Astrocyte (in vitro differentiated cells and primary cell): ENCODE data around the gene RXFP2. TPM values are rescaled to one million over a fixed set of nuclear protein-coding genes. Genes with fewer than 3 reads are reported as not detected.

Source experiments
- DNase-seq: peaks from one replicate; pipeline ENCODE4 v3.0.0-alpha.2; 2010; ENCODE audit warnings: low read depth
- FAIRE-seq: peaks from 2 replicates; lab custom pipeline; 2011; peaks lifted over from hg19 to GRCh38; lab: Jason Lieb, UNC
- H2AFZ ChIP-seq: 2 replicates; pipeline ENCODE4 v1.6.0; 2012; ENCODE audit warnings: low read depth, low read length, inconsistent platforms
- H3K27ac ChIP-seq: 2 replicates; pipeline ENCODE4 v1.5.1; 2011; ENCODE audit warnings: low read depth, low read length, inconsistent platforms
- H3K27me3 ChIP-seq: 2 replicates; pipeline ENCODE4 v1.6.0; 2011; ENCODE audit warnings: low read length, inconsistent platforms; ENCODE audit not compliant: insufficient read depth
- H3K36me3 ChIP-seq: 2 replicates; pipeline ENCODE4 v1.5.1; 2011; ENCODE audit warnings: low read length, inconsistent platforms; ENCODE audit not compliant: insufficient read depth
- H3K4me1 ChIP-seq: 2 replicates; pipeline ENCODE4 v1.5.1; 2011; ENCODE audit warnings: low read length, inconsistent platforms; ENCODE audit not compliant: insufficient read depth
- H3K4me2 ChIP-seq: 2 replicates; pipeline ENCODE4 v1.6.0; 2012; ENCODE audit warnings: low read length, inconsistent platforms
- H3K4me3 ChIP-seq: 2 replicates; pipeline ENCODE4 v1.5.1; 2011; ENCODE audit warnings: low read depth, mild to moderate bottlenecking, low read length, inconsistent platforms; ENCODE audit not compliant: insufficient read depth
- H3K79me2 ChIP-seq: 2 replicates; pipeline ENCODE4 v1.6.0; 2012; ENCODE audit warnings: mild to moderate bottlenecking, low read length, inconsistent platforms; ENCODE audit not compliant: insufficient read depth
- H3K9ac ChIP-seq: 2 replicates; pipeline ENCODE4 v1.6.0; 2012; ENCODE audit warnings: mild to moderate bottlenecking, low read length, inconsistent platforms
- H3K9me3 ChIP-seq: 2 replicates; pipeline ENCODE4 v1.5.1; 2012; ENCODE audit warnings: low read depth, mild to moderate bottlenecking, low read length, inconsistent platforms; ENCODE audit not compliant: insufficient read depth
- H4K20me1 ChIP-seq: 2 replicates; pipeline ENCODE4 v1.6.0; 2012; ENCODE audit warnings: low read length, inconsistent platforms; ENCODE audit not compliant: insufficient read depth
- H3K27ac Mint-ChIP-seq: one replicate; pipeline ENCODE4 v1.8.0; 2021; ENCODE audit warnings: mild to moderate bottlenecking, mixed read lengths; ENCODE audit not compliant: unreplicated experiment
- H3K27me3 Mint-ChIP-seq: one replicate; pipeline ENCODE4 v1.8.0; 2021; ENCODE audit warnings: low read depth, mixed read lengths; ENCODE audit not compliant: unreplicated experiment
- H3K36me3 Mint-ChIP-seq: one replicate; pipeline ENCODE4 v1.8.0; 2021; ENCODE audit warnings: low read depth, mixed read lengths; ENCODE audit not compliant: unreplicated experiment
- H3K4me1 Mint-ChIP-seq: one replicate; pipeline ENCODE4 v1.8.0; 2021; ENCODE audit warnings: low read depth, mixed read lengths; ENCODE audit not compliant: unreplicated experiment
- H3K4me3 Mint-ChIP-seq: one replicate; pipeline ENCODE4 v1.8.0; 2021; ENCODE audit warnings: mild to moderate bottlenecking, moderate library complexity, mixed read lengths; ENCODE audit not compliant: unreplicated experiment
- H3K9me3 Mint-ChIP-seq: one replicate; pipeline ENCODE4 v1.8.0; 2021; ENCODE audit warnings: mild to moderate bottlenecking, mixed read lengths; ENCODE audit not compliant: unreplicated experiment
- CTCF ChIP-seq: IDR thresholded peaks from 2 replicates; pipeline ENCODE4 v1.5.1; 2011; ENCODE audit warnings: low read depth, mild to moderate bottlenecking, inconsistent platforms, low read length, moderate library complexity; ENCODE audit not compliant: insufficient read depth
- EZH2 ChIP-seq: IDR thresholded peaks from 2 replicates; pipeline ENCODE4 v1.6.1; 2012; ENCODE audit warnings: mild to moderate bottlenecking, low read length, inconsistent platforms; ENCODE audit not compliant: insufficient read depth
- total RNA-seq: library from RNA; stranded (reverse); gene quantifications from 2 replicates; pipeline ENCODE4 v1.2.1, GENCODE V29; 2021

The RXFP2 gene
- total RNA-seq, 1 donor from 2014 or later: not detected

DNA sequence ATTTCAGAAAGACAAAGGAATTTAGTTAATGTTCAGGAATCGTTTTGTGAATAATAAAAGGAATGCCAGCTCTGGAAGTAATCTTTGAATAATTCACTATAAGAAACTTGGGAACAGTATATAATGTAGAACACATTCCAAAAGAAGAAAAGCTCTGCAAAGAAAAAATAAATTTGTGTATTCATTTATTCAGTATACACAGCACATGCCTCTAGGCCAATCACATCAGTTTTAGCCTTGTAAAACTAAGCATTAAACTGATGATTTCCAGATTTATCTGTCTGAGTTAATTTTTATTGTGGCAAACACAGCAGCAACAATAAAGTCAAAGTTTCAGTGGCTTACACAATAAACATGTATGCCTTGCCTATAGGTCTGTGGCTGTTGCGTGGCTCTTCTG, 5.7 kb upstream of the RXFP2 start:
- no peak overlapping the region for H3K4me2 ChIP-seq
- H3K27ac ChIP-seq: no peak overlapping the region
- H3K9ac ChIP-seq: no peak overlapping the region
- H3K27ac Mint-ChIP-seq: no peak overlapping the region
- no peak overlapping the region for H2AFZ ChIP-seq
- TF ChIP-seq CTCF: no peak
- TF ChIP-seq EZH2: no peak
- FAIRE-seq (no peak), DNase-seq (no peak)
- H3K4me1 Mint-ChIP-seq: peaks cover 3% of the 10 kb centered on the region
- H3K27me3 Mint-ChIP-seq: no peaks in the 10 kb centered on the region
- no peaks in the 10 kb centered on the region for H3K79me2 ChIP-seq
- no peaks in the 10 kb centered on the region for H4K20me1 ChIP-seq
- no peaks in the 10 kb centered on the region for H3K9me3 Mint-ChIP-seq
- H3K36me3 Mint-ChIP-seq: no peaks in the 10 kb centered on the region
- no peaks in the 10 kb centered on the region for H3K27me3 ChIP-seq
- no peak overlapping the region for H3K4me3 Mint-ChIP-seq
- no peak overlapping the region for H3K4me3 ChIP-seq
- no peaks in the 10 kb centered on the region for H3K4me1 ChIP-seq
- no peaks in the 10 kb centered on the region for H3K36me3 ChIP-seq
- no peaks in the 10 kb centered on the region for H3K9me3 ChIP-seq

DNA sequence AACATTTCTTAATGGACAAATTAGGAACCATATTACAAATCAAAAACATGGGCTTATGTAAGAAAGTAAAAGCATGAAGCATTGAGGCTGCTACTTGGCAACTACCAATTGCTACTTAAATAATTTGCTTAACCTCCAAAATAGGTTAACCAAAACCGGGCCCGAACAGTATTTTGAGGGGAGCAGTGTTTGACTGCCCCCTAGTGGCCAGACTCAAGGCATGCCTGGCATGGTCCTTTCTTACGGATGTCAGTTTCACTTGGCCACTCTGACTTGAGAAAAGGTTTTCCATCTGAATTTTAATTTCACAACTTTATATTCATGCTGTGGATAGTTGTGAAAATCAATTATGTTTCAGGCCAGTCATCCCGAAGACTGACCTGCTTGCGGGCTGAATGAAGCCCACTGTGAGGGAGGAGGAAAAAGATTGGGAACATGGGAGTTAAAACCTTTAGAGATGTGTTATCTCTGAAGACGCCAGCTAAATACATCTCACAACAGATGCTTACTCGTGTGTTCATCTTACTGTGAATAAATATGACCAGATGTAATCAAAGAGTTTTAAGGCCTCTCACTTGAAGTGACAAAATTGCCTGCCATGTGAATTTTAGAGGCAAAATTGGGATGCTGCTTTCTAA, 2.9 kb downstream of the RXFP2 start:
- peaks cover 6% of the 10 kb centered on the region for H3K27me3 Mint-ChIP-seq
- peak overlapping the region; percentile 22 for H2AFZ ChIP-seq
- no peaks in the 10 kb centered on the region for H4K20me1 ChIP-seq
- H3K79me2 ChIP-seq: no peaks in the 10 kb centered on the region
- H3K27ac ChIP-seq: no peak overlapping the region
- H3K4me1 Mint-ChIP-seq: peaks cover 1% of the 10 kb centered on the region
- H3K36me3 ChIP-seq: no peaks in the 10 kb centered on the region
- no peak overlapping the region for H3K4me3 ChIP-seq
- no peak overlapping the region for H3K27ac Mint-ChIP-seq
- H3K36me3 Mint-ChIP-seq: no peaks in the 10 kb centered on the region
- H3K9me3 Mint-ChIP-seq: no peaks in the 10 kb centered on the region
- H3K9ac ChIP-seq: peak overlapping the region; percentile 28
- H3K4me2 ChIP-seq: peak overlapping the region; percentile 57
- H3K9me3 ChIP-seq: no peaks in the 10 kb centered on the region
- H3K4me3 Mint-ChIP-seq: no peak overlapping the region
- TF ChIP-seq CTCF: peak; percentile 98
- no peak for TF ChIP-seq EZH2
- DNase-seq: peak; percentile 29
- H3K4me1 ChIP-seq: no peaks in the 10 kb centered on the region
- peak; percentile 20 for FAIRE-seq
- H3K27me3 ChIP-seq: no peaks in the 10 kb centered on the region

DNA sequence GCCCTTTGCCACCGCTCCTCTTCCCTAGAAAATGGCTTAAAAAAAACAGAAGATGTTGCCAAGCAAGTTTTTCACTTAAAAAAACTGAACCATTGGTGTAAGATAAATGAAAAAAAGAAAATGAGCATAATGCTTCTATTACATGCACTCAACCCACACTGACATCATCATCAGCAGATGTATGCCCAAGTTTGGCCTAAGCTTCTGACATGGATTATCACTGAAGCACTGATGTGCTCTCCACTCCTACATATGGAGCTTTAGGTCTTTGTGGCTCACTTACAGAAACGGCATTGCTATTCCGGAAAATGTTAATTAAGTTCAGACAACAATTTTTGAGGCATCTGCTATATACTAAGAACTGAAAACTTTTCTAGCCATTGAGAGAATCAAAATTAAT, 8.0 kb downstream of the RXFP2 start:
- FAIRE-seq (peak; percentile 50), DNase-seq (no peak)
- TF ChIP-seq CTCF (no peak), EZH2 (no peak)
- no peaks in the 10 kb centered on the region for H3K27me3 ChIP-seq
- H3K9me3 Mint-ChIP-seq: no peaks in the 10 kb centered on the region
- no peaks in the 10 kb centered on the region for H4K20me1 ChIP-seq
- no peak overlapping the region for H3K4me3 Mint-ChIP-seq
- H3K79me2 ChIP-seq: no peaks in the 10 kb centered on the region
- H3K27ac ChIP-seq: no peak overlapping the region
- H2AFZ ChIP-seq: no peak overlapping the region
- no peaks in the 10 kb centered on the region for H3K36me3 ChIP-seq
- no peak overlapping the region for H3K4me3 ChIP-seq
- H3K36me3 Mint-ChIP-seq: no peaks in the 10 kb centered on the region
- H3K4me2 ChIP-seq: no peak overlapping the region
- H3K4me1 Mint-ChIP-seq: peaks cover 23% of the 10 kb centered on the region
- no peak overlapping the region for H3K27ac Mint-ChIP-seq
- no peak overlapping the region for H3K9ac ChIP-seq
- H3K4me1 ChIP-seq: peaks cover 11% of the 10 kb centered on the region
- H3K27me3 Mint-ChIP-seq: peaks cover 6% of the 10 kb centered on the region
- H3K9me3 ChIP-seq: no peaks in the 10 kb centered on the region
